Breast epithelium (tissue), 4 donors: ENCODE data around the gene CKS1B. TPM values are rescaled to one million over a fixed set of nuclear protein-coding genes. Genes with fewer than 3 reads are reported as not detected.

Experiments used
- DNase-seq, 2 donors: peaks; one replicate each; pipeline ENCODE4 v3.0.0-alpha.2; 2019; ENCODE audit warnings: low spot score in 2 of 2
- H3K27ac ChIP-seq, 2 donors: fragments of 200-600 bp; sonication (generic) in 1 of 2; one replicate each; pipeline ENCODE4 v1.5.1; 2016 to 2019; ENCODE audit warnings: mild to moderate bottlenecking in 1 of 2
- H3K27me3 ChIP-seq, 2 donors: fragments of 200-600 bp; sonication (generic) in 1 of 2; one replicate each; pipeline versions ENCODE4 v1.5.1 to v1.6.0; 2017 to 2019; ENCODE audit warnings: control low read depth in 1 of 2, mild to moderate bottlenecking in 1 of 2
- H3K36me3 ChIP-seq: fragments of 200-600 bp; one replicate; pipeline ENCODE4 v1.5.1; 2019
- H3K4me1 ChIP-seq, 2 donors: fragments of 200-600 bp; sonication (generic); one replicate each; pipeline ENCODE4 v1.5.1; 2016 to 2019; ENCODE audit warnings: control low read depth in 1 of 2
- H3K4me3 ChIP-seq, 3 donors: fragments of 200-600 bp; sonication (generic); 1 replicate in 2 of 3; 2 replicates in 1 of 3; pipeline ENCODE4 v1.5.1; 2016 to 2019; ENCODE audit warnings: mild to moderate bottlenecking in 3 of 3, moderate library complexity in 2 of 3
- H3K9me3 ChIP-seq, 2 donors: fragments of 200-600 bp; sonication (generic) in 1 of 2; one replicate each; pipeline ENCODE4 v1.5.1; 2016 to 2019; ENCODE audit warnings: control low read depth in 1 of 2
- CTCF ChIP-seq, 3 donors: fragments of 450-650 bp; IDR thresholded peaks; one replicate each; pipeline ENCODE4 v1.5.1; 2016 to 2017; ENCODE audit warnings: antibody characterized with exemption in 3 of 3, mild to moderate bottlenecking in 3 of 3, moderate library complexity in 3 of 3
- POLR2A ChIP-seq: fragments of 450-650 bp; IDR thresholded peaks from one replicate; pipeline ENCODE4 v1.6.1; 2016; ENCODE audit warnings: antibody characterized with exemption, mild to moderate bottlenecking, moderate library complexity
- POLR2AphosphoS5 ChIP-seq, 3 donors: sonication (generic); formaldehyde crosslinking; IDR thresholded peaks; one replicate each; pipeline ENCODE4 v1.6.1; 2017; ENCODE audit warnings: antibody characterized with exemption in 3 of 3
- intact Hi-C: fragments of 100-400 bp; cut with DNase I; formaldehyde crosslinking; loops from one replicate; pipeline ENCODE4 v1.15.1; 2023; ENCODE audit warnings: low total_unique reads
- total RNA-seq, 3 donors: library from RNA; depleted of rRNA; stranded (reverse); fragments of >200 nt; gene quantifications; one replicate each; pipeline ENCODE4 v1.1.0, GENCODE V29; 2016

The CKS1B gene
- total RNA-seq, 3 donors from 2014 or later = 44.6 to 104 (median 47.3) TPM

- intact Hi-C loops = no loop called here
- H3K27ac ChIP-seq = peak overlapping the region in 1 of 2 donors; percentile 58
- no peaks in the 10 kb centered on the region for H3K27me3 ChIP-seq
Measured at GRCh38 chr1:155026154-155026553, 51.7 kb downstream of the CKS1B start.

GRCh38 chr1:155026588-155026987 lies 52.1 kb downstream of the CKS1B start:
- Histone ChIP-seq H3K27ac (peak overlapping the region in 1 of 2 donors; percentile 58), H3K27me3 (no peaks in the 10 kb centered on the region), H3K9me3 (no peaks in the 10 kb centered on the region), H3K36me3 (no peaks in the 10 kb centered on the region), H3K4me1 (peaks cover 0 to 3% of the 10 kb centered on the region in 2 donors), H3K4me3 (no peak overlapping the region)
- intact Hi-C loops = no loop called here
- TF ChIP-seq CTCF (IDR thresholded peaks at IDR 0.05) = no peak
- no peak for TF ChIP-seq POLR2AphosphoS5 (IDR thresholded peaks at IDR 0.05)
- no peak for TF ChIP-seq POLR2A
- no peak for DNase-seq

More at GRCh38 chr1:155026154-155026553, 51.7 kb downstream of the CKS1B start:
- DNase-seq = no peak
- H3K4me1 ChIP-seq = peaks cover 0 to 3% of the 10 kb centered on the region in 2 donors
- no peak for TF ChIP-seq CTCF (IDR thresholded peaks at IDR 0.05)
- TF ChIP-seq POLR2A = no peak
- TF ChIP-seq POLR2AphosphoS5 (IDR thresholded peaks at IDR 0.05) = no peak
- no peaks in the 10 kb centered on the region for H3K36me3 ChIP-seq
- no peak overlapping the region for H3K4me3 ChIP-seq
- H3K9me3 ChIP-seq = no peaks in the 10 kb centered on the region

Other genes starting within 250 kb of the CKS1B start
- 1 to 10 TPM in 2 of 3 donors, under 1 TPM in 1; 0.96 to 1.6 (median 1.0) TPM for gene KCNN3, start 104.4 kb upstream of the CKS1B start, total RNA-seq
- 10 to 100 TPM; 15.0 to 16.7 (median 16.4) TPM for gene PMVK, start 38.0 kb upstream of the CKS1B start, total RNA-seq
- 100 to 1,000 TPM in 2 of 3 donors, 10 to 100 TPM in 1; 79.3 to 156 (median 105) TPM for gene PBXIP1, start 18.6 kb upstream of the CKS1B start, total RNA-seq
- 10 to 100 TPM; 14.6 to 26.2 (median 20.3) TPM for gene PYGO2, start 12.9 kb upstream of the CKS1B start, total RNA-seq
- gene SHC1, start 3.9 kb upstream of the CKS1B start, total RNA-seq = 100 to 1,000 TPM in 2 of 3 donors, 10 to 100 TPM in 1; 94.4 to 177 (median 134) TPM
- gene FLAD1, start 8.7 kb downstream of the CKS1B start, total RNA-seq = 10 to 100 TPM; 27.0 to 42.7 (median 39.3) TPM
- not detected for gene LENEP, start 18.9 kb downstream of the CKS1B start, total RNA-seq
- gene ZBTB7B, start 28.1 kb downstream of the CKS1B start, total RNA-seq = 10 to 100 TPM; 45.6 to 82.5 (median 53.4) TPM
- gene DCST2, start 59.1 kb downstream of the CKS1B start, total RNA-seq = 1 to 10 TPM in 2 of 3 donors, under 1 TPM in 1; 0.48 to 4.4 (median 3.3) TPM
- gene DCST1, start 59.1 kb downstream of the CKS1B start, total RNA-seq = under 1 TPM; 0.16 to 0.66 (median 0.44) TPM
- 100 to 1,000 TPM in 2 of 3 donors, 10 to 100 TPM in 1; 97.8 to 155 (median 109) TPM for gene ADAM15, start 76.6 kb downstream of the CKS1B start, total RNA-seq
- gene EFNA4, start 89.1 kb downstream of the CKS1B start, total RNA-seq = 10 to 100 TPM in 2 of 3 donors, 1 to 10 TPM in 1; 4.8 to 26.6 (median 23.9) TPM
- gene EFNA3, start 104.2 kb downstream of the CKS1B start, total RNA-seq = 1 to 10 TPM; 1.6 to 7.2 (median 6.6) TPM
- gene EFNA1, start 153.2 kb downstream of the CKS1B start, total RNA-seq = 100 to 1,000 TPM in 2 of 3 donors, 10 to 100 TPM in 1; 18.7 to 163 (median 120) TPM
- 10 to 100 TPM; 25.0 to 32.4 (median 28.5) TPM for gene SLC50A1, start 161.2 kb downstream of the CKS1B start, total RNA-seq
- 10 to 100 TPM; 53.7 to 69.4 (median 68.2) TPM for gene DPM3, start 165.8 kb downstream of the CKS1B start, total RNA-seq
- gene KRTCAP2, start 198.6 kb downstream of the CKS1B start, total RNA-seq = 100 to 1,000 TPM; 104 to 147 (median 131) TPM
- gene TRIM46, start 199.2 kb downstream of the CKS1B start, total RNA-seq = 1 to 10 TPM in 1 of 3 donors, under 1 TPM in 1, not detected in 1; 0.98 to 1.5 TPM
- gene THBS3, start 233.2 kb downstream of the CKS1B start, total RNA-seq = 10 to 100 TPM; 17.3 to 27.5 (median 25.9) TPM
- 10 to 100 TPM; 41.1 to 50.8 (median 44.8) TPM for gene MTX1, start 234.0 kb downstream of the CKS1B start, total RNA-seq